A673 (cell line): Measurements from ENCODE around the gene PFKFB3.

ENCODE experiments used
- EZH2 ChIP-seq: fragments of 200-600 bp; sonication (generic); IDR thresholded peaks from 2 replicates; pipeline ENCODE4 v1.6.1; 2017; ENCODE audit warnings: borderline replicate concordance, low read depth, mild to moderate bottlenecking, mixed read lengths, antibody characterized with exemption, low read length; ENCODE audit not compliant: poor library complexity, severe bottlenecking
- TF ChIP-seq, protein P1 (sequence below): fragments of 300-800, 200-600 bp; sonication (generic); conservative IDR thresholded peaks from 2 replicates; pipeline ENCODE4 v1.5.1; 2017; ENCODE audit warnings: low read depth, mild to moderate bottlenecking, antibody characterized with exemption, low read length, moderate library complexity, mixed read lengths

DNA sequence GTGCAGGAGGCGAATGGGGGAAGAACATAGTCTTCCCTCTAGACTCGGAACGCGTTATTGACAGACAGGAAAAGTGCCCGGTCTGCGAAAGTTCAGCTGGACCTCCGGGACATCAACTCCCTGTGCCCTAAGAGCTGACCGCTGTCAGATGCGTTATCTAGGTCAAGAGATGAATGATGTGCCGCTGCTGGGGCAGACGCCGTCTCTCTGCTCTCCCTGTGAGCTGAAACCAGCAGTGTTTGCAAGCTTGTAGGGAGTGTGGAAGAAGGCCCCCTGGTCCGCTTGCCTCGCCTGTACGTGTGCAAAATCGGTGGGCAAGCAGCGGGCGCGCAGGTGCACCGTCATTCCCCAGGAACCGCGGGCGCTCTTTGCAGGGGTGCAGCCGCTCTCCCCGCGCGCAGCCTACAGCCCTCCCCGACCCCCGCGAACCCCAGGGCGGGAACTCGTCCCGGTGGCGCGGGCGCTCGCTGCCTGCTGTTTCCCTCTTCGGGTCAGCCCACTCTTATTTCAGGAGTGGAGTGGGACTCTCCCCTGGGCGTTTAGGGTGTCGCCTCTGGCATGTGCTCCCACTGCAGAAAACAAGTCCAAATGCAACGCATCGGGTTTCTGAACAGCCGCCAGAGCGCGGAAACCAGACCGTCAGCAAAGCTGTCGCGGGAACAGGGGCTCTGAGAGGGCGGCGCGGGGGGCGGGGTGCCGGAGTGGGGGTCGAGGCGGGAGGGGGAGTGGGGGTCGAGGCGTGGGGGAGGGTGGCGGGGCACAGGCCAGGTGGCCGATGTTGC lies 1.8 kb upstream of the PFKFB3 start:
- TF ChIP-seq, protein P1, sequence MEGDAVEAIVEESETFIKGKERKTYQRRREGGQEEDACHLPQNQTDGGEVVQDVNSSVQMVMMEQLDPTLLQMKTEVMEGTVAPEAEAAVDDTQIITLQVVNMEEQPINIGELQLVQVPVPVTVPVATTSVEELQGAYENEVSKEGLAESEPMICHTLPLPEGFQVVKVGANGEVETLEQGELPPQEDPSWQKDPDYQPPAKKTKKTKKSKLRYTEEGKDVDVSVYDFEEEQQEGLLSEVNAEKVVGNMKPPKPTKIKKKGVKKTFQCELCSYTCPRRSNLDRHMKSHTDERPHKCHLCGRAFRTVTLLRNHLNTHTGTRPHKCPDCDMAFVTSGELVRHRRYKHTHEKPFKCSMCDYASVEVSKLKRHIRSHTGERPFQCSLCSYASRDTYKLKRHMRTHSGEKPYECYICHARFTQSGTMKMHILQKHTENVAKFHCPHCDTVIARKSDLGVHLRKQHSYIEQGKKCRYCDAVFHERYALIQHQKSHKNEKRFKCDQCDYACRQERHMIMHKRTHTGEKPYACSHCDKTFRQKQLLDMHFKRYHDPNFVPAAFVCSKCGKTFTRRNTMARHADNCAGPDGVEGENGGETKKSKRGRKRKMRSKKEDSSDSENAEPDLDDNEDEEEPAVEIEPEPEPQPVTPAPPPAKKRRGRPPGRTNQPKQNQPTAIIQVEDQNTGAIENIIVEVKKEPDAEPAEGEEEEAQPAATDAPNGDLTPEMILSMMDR, result no peak
- no peak for TF ChIP-seq EZH2
